Stimulated activated CD4-positive, alpha-beta T cell treated with anti-CD3 and anti-CD28 coated beads, Interleukin-12 subunit alpha, Interleukin-12 subunit beta, amount 100 ng/mL, for 24 hours (primary cell): ENCODE measurements around the gene ZC3H18.

ENCODE experiments used
- DNase-seq, 2 experiments: peaks; one replicate each; pipeline ENCODE4 v3.0.0-alpha.2; 2020; ENCODE audit warnings: low read depth in 2 of 2

The ZC3H18 gene

DNA sequence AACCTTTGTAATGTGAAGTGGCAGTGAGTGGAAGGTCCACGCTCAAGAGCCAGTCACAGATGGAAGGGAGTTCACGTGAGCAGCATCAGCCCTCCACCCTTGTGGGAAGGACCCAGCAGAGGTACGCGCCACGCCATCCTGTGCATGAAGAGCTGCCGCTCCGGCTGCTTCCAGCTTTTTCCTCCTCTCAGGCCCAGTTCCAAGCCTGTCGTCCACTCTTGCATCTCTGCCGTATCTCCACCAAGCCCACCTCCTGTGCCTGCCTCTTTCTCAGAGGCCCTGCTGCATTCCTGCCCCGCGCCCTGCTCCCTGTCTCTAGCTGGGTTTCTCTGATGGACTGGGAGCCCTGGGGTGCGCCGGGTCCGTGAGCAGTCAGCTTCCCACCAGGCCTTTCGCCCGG, 10.2 kb downstream of the ZC3H18 start:
- no peak for DNase-seq

GRCh38 chr16:88581033-88581432, 10.8 kb downstream of the ZC3H18 start:
- DNase-seq, result no peak

GRCh38 chr16:88582912-88583575, 12.8 kb downstream of the ZC3H18 start:
- no peak for DNase-seq

DNA sequence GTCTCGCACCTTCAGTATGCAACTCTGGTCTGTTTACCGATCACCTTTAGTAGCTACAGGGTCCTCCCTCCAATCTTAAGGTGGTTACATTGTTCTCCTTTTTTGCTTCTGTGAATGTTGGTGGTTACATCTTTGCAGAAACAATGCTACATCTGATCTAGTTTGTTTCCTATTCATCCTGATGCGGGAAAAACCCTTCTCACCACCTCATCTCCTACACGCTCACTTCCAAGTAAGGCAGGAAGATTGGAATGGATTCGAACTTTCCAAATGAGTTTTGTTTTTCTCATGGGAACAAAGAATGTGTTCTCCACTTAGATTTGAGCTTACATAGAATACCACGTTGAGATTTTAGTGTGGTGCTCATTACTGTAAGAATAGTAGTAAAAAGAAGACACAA, 14.5 kb downstream of the ZC3H18 start:
- no peak for DNase-seq

DNA sequence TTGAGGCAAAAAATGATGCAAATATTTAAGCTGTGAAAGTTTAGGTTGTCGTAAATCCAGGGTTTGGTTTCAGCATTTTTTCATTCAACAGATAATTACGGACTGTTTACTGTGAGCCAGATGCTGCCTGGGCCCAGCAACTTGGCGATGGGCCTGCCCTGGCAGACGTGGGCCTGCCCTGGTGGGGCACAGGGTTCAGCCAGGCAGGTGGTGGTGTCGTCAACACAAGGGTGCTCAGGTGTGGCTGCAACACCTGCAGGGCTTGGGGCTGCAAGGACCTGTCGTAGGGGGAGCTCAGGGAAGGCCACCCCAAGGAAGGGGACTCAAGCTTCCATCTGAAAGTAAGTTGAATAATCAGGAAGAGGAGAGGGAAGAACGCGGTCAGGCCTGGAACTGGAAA, 15.1 kb downstream of the ZC3H18 start:
- no peak for DNase-seq

- DNase-seq, result no peak
These were observed 15.9 kb downstream of the ZC3H18 start for GRCh38 chr16:88585927-88586581.

GRCh38 chr16:88588148-88588547, 17.9 kb downstream of the ZC3H18 start:
- DNase-seq, result no peak

- DNase-seq, result no peak
These were observed 18.6 kb downstream of the ZC3H18 start for GRCh38 chr16:88588754-88589153.

- no peak for DNase-seq
These were observed 19.2 kb downstream of the ZC3H18 start for GRCh38 chr16:88589441-88589840.

GRCh38 chr16:88591577-88592021, 21.4 kb downstream of the ZC3H18 start:
- DNase-seq, result peak in 1 of 2 experiments; percentile 36

DNA sequence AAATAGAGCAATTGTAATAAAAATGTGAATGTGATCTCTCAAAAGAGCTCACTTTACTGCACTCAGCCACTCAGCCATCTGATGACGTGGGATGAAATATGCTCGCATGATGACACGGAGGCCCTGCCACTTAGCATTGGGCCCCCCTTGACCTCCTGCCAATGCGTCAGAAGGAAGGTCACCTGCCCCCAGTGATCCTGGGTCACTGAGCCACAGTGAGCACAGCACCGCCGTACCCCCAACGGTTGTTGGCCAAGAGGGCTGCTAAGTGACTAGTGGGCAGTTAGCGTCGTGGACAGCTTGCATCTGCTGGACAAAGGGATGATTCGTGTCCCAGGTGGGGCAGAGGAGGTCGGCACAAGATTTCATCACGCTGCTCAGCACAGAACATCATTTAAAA, 22.9 kb downstream of the ZC3H18 start:
- no peak for DNase-seq

DNA sequence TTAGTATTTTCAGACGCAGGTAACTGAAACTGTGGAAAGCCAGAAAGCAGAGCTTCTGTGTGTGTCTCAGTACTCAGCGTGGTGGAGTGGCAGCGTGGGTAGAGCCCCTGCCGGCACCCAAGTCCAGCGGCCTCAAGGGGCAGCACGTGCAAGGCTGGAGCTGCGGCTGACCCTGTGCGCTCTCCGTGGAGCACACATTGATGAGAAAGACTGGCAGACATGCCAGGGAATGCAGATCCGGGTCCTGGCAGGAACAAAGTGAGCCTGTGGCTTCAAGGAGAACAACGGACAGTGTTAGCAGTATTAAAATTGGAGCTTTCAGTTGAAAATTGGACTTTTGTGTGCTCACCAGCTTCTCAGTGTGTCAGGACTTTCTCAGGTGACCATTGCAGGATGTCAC, 23.3 kb downstream of the ZC3H18 start:
- DNase-seq, result no peak

- DNase-seq, result no peak
These were observed 23.7 kb downstream of the ZC3H18 start for GRCh38 chr16:88593910-88594309.

GRCh38 chr16:88595101-88595500, 24.9 kb downstream of the ZC3H18 start:
- DNase-seq, result no peak

DNA sequence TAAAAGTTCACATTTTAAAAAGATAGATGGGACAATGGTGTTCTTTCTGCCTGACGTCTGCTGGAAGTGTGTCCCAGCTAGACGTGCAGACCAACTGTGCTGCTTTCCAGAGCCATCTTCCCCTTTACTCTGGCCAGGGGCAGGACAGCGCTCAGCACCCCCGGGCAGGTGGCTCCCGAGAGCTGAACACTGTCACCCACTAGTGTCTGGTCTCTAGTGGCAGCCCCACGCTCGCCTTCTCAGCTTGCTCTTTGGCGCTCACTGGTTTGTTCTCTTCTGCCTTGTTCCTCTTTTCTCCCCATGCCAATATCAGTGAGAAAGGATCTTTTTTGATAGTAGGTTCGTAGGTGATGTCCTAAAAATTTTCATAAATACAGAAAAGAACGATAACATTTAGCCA, 25.7 kb downstream of the ZC3H18 start:
- DNase-seq, result no peak

- no peak for DNase-seq
These were observed 26.3 kb downstream of the ZC3H18 start for GRCh38 chr16:88596483-88596882.

GRCh38 chr16:88597856-88598491, 27.8 kb downstream of the ZC3H18 start:
- no peak for DNase-seq

GRCh38 chr16:88599092-88599733, 29.0 kb downstream of the ZC3H18 start:
- no peak for DNase-seq

- no peak for DNase-seq
These were observed 29.8 kb downstream of the ZC3H18 start for GRCh38 chr16:88599825-88600538.

DNA sequence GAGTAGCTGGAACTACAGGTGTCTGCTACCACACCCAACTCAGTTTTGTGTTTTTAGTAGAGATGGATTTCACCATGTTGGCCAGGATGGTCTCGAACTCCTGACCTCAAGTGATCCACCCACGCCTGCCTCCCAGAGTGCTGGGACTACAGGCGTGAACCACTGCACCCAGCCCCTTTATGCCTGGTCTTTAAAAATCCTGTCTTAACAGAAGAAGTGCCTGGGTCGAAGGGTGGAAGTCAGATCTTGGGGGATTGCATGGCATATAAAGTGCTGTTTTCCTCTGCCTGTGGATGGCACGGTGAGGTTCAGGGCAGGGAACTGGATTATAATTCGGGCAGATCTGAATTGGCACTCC, 30.3 kb downstream of the ZC3H18 start:
- no peak for DNase-seq

DNA sequence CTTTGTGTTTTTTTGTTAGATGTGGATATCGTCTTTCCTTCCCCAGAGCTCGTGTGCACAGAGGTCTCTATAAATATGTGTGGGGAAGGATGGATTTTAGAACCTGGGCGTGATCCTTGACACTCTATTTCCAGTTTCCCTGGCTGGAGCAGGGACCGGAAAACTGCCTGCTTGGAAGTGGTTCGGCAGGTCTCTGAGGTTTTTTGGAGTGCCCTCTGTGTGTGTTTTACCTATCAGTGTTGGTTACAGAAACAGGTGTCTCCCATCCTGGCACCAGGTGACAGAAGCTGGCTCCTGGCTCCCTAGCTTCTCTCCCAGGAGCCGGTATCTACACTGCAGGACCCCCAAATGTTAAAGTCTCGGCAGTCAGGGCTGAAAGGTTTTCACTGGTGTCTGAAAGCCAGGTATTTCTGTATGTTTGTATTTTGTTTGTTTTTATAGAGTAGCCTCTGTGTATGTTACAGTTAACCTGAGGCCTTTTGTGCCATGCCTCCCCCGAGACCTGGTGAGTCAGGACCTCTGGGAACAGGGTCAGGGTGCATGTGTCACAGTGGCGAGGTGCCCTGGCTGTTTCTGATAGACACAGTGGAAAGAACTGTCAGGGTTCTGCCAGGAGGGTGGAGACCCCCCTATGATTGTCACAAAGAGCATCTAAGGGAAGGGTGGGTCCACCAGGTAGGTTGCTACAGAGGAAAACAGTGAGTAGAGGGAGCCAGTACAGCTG, 31.3 kb downstream of the ZC3H18 start:
- no peak for DNase-seq
